NCI-H128 (cell line): ENCODE results near the gene P3H3.
"Not testable (repeated sequence)": the region's sequence is repeated elsewhere in the genome, so short reads cannot be mapped to it uniquely, and the experiment has no call there.

Source experiments
- DNase-seq: peaks from one replicate; lab custom pipeline; 2025; ENCODE audit not compliant: unreplicated experiment; lab: John Stamatoyannopoulos, UW

The P3H3 gene

DNA sequence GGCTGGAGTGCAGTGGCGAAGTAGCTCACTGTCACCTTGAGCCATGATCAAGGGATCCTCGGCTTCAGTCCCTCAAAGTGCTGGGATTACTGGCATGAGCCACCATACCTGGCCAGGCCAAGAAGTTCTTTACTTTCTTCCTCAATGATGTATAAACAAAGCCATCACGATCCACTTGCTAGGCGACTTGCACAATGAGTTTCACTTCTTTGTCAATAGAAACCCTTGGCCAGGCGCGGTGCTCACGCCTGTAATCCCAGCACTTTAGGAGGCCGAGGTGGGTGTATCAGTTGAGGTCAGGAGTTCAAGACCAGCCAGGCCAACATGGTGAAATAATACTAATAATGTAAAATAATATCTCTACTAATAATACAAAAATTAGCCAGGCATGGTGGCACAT, 59.3 kb downstream of the P3H3 start:
- no peak for DNase-seq

DNA sequence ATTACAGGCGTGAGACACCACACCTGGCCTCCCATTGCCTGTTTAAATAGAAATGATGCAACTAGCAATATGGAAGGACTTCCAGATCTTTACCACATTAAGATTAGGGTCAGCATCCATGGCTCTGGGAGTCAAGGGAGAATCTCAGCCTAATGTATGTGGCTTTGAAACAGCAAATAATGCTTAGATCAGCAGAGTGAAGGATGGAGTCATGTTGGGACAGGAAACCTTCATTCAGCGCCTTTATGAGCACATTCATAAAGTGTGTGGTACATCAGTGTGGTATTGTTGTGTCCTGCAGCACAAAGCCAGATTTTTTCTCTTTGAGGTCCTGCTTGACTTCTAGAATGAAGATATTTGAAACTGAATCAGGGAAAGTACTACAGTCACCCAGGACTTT, 60.2 kb downstream of the P3H3 start:
- DNase-seq, result no peak

DNA sequence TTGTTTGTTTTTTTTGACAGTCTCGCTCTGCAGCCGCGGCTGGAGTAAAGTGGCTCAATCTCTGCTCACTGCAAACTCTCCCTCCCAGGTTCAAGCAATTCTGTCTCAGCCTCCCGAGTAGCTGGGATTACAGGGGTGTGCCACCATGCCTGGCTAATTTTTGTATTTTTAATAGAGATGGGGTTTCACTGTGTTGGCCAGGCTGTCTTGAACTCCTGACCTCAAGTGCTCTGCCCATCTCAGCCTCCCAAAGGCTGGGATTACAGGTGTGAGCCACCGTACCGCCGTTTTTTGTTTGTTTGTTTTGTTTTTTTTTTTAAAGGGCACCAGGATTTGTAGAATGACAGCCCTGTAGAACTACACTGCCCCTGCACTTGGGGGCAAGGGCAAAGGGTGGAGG, 60.6 kb downstream of the P3H3 start:
- DNase-seq, result not testable (repeated sequence)
